Fibroblast of pulmonary artery (primary cell): Measurements from ENCODE around the gene NTN3.

ENCODE experiments used
- DNase-seq: peaks from one replicate; pipeline ENCODE4 v3.0.0-alpha.2; 2010; ENCODE audit warnings: low read depth
- H3K4me3 ChIP-seq: replicated peaks from 2 replicates; pipeline ENCODE4 v1.5.1; 2011; ENCODE audit warnings: low read depth, mild to moderate bottlenecking, control low read depth, low read length, moderate library complexity
- CTCF ChIP-seq: IDR thresholded peaks from 2 replicates; pipeline ENCODE4 v1.5.1; 2011; ENCODE audit warnings: mild to moderate bottlenecking, control low read depth, low read length, inconsistent platforms; ENCODE audit errors: missing control alignments

NTN3 gene

DNA sequence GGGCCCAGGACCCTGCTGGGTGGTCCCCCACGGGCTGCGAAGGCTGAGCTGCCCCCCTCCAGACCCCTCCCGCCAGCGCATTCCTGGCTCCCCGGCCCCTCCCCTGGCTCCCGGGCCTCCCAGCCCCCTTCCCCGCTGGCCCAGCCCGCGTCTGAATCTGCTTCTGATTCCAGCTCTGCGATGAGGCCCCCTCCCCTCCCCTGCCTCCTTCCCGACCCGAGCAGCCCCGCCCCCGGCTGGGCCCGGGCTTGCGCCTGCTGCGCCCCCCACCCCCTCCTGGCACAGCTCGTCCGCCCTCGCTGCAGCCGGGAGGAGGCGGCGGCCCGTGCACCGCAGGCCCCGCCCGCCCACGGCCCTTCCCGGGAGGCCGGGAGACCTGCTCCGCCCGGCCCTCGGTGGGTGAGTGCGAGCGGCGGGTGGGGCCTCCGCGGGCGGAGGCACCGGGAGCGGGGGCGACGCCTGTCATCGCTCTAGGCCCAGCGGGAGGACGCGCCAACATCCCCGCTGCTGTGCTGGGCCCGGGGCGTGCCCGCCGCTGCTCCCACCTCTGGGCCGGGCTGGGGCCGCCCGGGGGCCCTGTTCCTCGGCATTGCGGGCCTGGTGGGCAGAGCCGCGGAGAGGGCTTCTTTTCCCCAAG is at the start of gene NTN3:
NTN3 (plus strand) TSS at position 282 of the 637 bp plus-strand sequence. CDS start 405 bp downstream, outside the sequence.
- H3K4me3 ChIP-seq = no peak within 1 kb of the TSS
- TF ChIP-seq CTCF = no peak
- DNase-seq = no peak

DNA sequence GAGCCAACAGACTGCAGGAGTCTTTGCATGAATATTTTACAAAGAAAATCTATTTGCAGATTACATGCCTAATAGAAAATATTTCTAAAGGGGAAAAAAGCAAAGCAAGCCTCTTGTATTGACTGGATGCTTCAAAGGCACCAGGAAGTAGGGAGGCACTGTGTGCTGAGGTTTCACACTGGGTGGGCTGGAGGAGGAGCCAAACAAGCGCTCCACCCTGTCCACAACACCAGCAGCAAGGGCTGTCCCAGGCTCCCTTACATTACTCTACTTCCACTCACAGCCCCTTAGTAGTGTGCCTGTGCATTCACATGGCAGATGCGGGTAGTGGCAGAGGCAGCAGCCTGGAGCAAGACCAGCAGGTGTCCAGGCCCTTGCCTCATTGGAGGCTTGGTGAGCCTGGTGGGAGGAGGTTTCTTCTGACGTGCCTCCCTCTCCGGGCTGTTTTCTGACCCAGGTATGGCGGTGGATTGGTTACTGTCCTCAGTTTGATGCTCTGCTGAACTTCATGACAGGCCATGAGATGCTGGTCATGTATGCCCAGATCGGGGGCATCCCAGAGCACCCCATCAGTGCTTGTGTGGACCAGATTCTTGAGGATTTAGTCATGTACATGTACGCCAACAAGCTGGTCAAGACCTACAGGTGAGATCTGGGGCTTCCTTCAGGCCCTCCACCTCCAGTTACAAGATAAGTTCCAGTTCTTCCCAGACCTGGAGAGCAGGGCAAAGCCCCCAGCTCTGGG is 48.8 kb upstream of the NTN3 start:
- no peak for DNase-seq
- H3K4me3 ChIP-seq = no peak overlapping the region
- no peak for TF ChIP-seq CTCF

DNA sequence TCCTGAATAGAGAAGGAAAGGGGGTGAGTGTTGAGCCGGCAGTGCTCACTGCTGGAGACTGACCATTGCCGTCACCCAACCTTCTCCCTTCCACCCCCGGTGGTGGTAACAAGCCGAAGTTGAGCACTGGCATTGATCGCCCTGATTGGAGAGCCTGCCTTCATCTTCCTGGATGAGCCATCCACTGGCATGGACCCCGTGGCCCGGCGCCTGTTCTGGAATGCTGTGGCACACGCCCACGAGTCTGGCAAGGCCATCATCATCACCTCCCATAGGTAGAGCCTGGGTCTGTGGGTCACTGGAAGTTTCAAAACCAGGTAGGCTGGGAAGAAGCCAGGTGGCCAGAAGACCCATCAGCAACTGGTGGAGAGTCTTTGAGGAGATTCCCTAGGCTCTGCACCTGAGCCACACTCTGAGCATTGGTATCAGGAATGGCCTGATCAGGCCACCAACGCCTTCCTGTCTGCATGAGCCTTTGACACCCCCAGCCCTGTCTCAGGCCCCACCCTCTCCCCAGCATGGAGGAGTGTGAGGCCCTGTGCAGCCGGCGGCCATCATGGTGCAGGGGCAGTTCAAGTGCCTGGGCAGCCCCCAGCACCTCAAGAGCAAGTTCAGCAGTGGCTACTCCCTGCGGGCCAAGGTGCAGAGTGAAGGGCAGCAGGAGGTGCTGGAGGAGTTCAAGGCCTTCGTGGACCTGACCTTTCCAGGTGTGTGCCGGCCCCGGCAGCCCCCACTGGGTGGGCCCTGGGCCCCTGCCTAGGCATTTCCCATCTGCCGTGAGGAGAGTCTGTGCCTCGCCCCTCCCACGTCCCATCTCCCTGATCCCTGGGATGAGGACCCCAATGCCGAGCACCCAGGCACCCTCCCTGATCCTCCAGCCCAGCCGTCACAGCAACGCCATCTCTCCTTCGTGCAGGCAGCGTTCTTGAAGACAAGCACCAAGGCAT is 46.8 kb upstream of the NTN3 start:
- no peak for TF ChIP-seq CTCF
- DNase-seq = no peak

GRCh38 chr16:2425008-2425518 is 46.0 kb upstream of the NTN3 start:
- DNase-seq = no peak
- H3K4me3 ChIP-seq = no peak overlapping the region
- no peak for TF ChIP-seq CTCF

More for the DNA sequence above, 46.8 kb upstream of the NTN3 start:
- H3K4me3 ChIP-seq = no peak overlapping the region

DNA sequence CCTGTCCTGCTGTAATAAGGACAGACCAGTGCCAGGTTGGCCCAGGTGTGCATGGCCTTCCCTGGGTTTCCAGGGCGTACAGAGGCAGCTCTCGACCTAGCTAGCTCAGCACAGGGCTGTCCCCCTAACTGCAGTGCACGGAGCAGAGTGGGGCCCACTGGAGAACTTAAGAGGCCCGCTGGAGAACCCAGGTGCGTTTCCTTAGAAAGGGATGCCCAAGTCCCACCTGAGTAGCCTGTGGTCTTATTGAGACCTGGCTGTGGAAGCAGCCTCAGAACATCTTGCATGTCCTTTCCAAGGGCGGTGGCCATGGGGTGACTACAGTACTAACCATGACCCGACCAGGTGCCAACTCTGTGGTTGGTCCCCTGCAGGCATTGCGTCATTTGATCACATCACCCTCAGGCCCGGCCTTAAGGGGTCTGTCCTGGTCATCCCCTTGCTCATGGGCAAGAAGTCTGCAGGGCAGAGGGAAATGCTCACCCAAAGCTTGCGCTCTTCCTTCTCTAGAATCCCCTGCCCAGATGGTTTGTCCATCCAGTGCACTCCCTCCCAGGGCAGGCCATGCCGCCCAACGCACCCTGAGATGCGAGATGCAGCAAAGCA is 45.2 kb upstream of the NTN3 start:
- no peak for DNase-seq
- no peak overlapping the region for H3K4me3 ChIP-seq
- no peak for TF ChIP-seq CTCF

DNA sequence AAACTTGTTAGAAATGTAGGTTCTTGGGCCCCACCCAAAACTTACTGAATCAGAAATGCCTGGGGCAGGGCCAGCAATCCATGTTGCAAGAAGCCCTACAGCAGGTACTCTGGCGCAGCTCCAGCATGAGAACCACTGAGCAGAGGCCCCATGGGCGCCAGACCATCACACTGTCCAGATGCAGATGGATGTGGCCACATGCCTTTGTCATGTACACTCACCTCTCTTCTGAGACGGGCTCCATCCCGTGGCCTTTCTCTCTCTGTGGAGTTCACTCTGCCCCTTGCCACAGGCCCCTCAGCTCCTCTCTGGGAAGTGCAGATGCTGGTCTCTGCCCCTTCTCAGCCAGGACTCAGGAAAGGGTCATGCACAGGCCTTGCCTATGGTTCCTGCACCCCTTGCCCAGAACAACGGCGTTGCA is 44.1 kb upstream of the NTN3 start:
- no peak overlapping the region for H3K4me3 ChIP-seq
- TF ChIP-seq CTCF = no peak
- no peak for DNase-seq
